ENCODE measurements around the gene CANT1.

CANT1 gene

GRCh38 chr17:78993241-78993956 is 16.2 kb downstream of the CANT1 start:
- no peak for TF ChIP-seq REST (IDR thresholded peaks at IDR 0.05; ENCODE audit: insufficient read depth in 1 of 2, low read depth in 2 of 2, low read length in 2 of 2)

GRCh38 chr17:78992542-78993212 is 16.9 kb downstream of the CANT1 start:
- no peak for TF ChIP-seq POLR2AphosphoS5 (IDR thresholded peaks at IDR 0.05; ENCODE audit: low read depth, low read length)
- TF ChIP-seq TAF1 (IDR thresholded peaks at IDR 0.05; ENCODE audit: borderline replicate concordance, insufficient read depth, low read length), result no peak
- no peak for TF ChIP-seq SIN3A (IDR thresholded peaks at IDR 0.05; ENCODE audit: borderline replicate concordance, insufficient read depth, low read length)
- TF ChIP-seq REST (IDR thresholded peaks at IDR 0.05; ENCODE audit: insufficient read depth in 1 of 2, low read depth in 2 of 2, low read length in 2 of 2), result no peak
- no peak for TF ChIP-seq FOXP2 (optimal IDR thresholded peaks at IDR 0.05; ENCODE audit: borderline replicate concordance, extremely low read depth, extremely low read length, insufficient read depth)

- TF ChIP-seq SIN3A (IDR thresholded peaks at IDR 0.05; ENCODE audit: borderline replicate concordance, insufficient read depth, low read length), result no peak
- no peak for TF ChIP-seq REST (IDR thresholded peaks at IDR 0.05; ENCODE audit: insufficient read depth in 1 of 2, low read depth in 2 of 2, low read length in 2 of 2)
- no peak for TF ChIP-seq FOXP2 (optimal IDR thresholded peaks at IDR 0.05; ENCODE audit: borderline replicate concordance, extremely low read depth, extremely low read length, insufficient read depth)
- no peak for TF ChIP-seq TAF1 (IDR thresholded peaks at IDR 0.05; ENCODE audit: borderline replicate concordance, insufficient read depth, low read length)
- TF ChIP-seq POLR2AphosphoS5 (IDR thresholded peaks at IDR 0.05; ENCODE audit: low read depth, low read length), result no peak
Observed at GRCh38 chr17:78991906-78992532, 17.5 kb downstream of the CANT1 start.

GRCh38 chr17:78991017-78991738 is 18.4 kb downstream of the CANT1 start:
- TF ChIP-seq FOXP2 (optimal IDR thresholded peaks at IDR 0.05; ENCODE audit: borderline replicate concordance, extremely low read depth, extremely low read length, insufficient read depth) (no peak), SIN3A (IDR thresholded peaks at IDR 0.05; ENCODE audit: borderline replicate concordance, insufficient read depth, low read length) (no peak), TAF1 (IDR thresholded peaks at IDR 0.05; ENCODE audit: borderline replicate concordance, insufficient read depth, low read length) (no peak), POLR2AphosphoS5 (IDR thresholded peaks at IDR 0.05; ENCODE audit: low read depth, low read length) (no peak), REST (IDR thresholded peaks at IDR 0.05; ENCODE audit: insufficient read depth in 1 of 2, low read depth in 2 of 2, low read length in 2 of 2) (no peak)
